ENCODE data around the gene IDH3A. TPM values are rescaled to one million over a fixed set of nuclear protein-coding genes. Genes with fewer than 3 reads are reported as not detected.

Gene IDH3A
- total and polyA plus RNA-seq, 8 donors: 35.8 to 81.1 (median 49.6) TPM

DNA sequence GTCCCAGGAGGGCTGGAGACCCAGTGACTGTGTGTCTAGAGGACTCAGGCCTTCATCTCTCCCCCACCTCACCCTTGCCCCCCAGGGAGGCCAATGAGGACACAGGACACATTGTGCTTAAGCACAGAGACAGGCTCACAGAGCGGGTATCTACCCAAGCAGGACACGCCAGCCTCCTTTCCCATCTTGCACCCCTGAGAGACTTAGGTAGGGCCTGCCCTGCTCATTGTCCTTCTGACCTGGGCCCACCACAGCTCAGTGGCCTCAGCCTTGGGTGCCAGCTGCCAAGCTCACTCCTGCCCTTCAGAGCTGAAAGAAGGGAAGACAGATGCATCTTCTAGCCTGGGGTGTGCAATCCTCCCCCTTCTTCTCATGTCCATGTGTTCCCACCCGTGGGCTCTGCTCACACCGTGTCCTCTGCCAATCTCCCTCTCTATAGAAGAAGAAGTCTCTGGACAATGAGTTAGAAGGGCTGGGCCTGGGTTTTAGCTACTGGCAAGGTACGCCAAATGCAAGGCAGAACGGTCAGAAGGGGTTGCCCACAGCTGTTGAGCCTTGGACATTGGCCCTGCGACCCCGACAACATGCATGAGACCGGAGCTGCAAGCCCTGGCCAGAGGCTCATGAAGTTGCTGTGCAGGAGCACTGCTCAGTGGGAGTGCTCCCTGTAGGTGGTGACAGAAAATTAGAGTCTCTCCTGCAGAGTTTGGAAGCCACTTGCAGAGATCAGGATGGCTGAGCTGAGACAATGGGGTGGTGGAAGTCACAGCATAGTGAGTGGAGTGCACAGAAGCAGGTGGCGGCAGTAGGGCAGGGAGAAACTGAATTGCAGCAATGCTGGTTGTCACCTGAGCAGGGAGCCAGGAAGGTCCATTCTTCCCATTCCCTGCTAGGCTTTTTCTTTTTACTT, 52.4 kb downstream of the IDH3A start:
- intact Hi-C loops (cut with DNase I): no loop called here
- Histone ChIP-seq H3K4me3 (no peak overlapping the region), H3K27ac (no peak overlapping the region), H3K27me3 (no peaks in the 10 kb centered on the region), H3K36me3 (no peaks in the 10 kb centered on the region), H3K4me1 (no peaks in the 10 kb centered on the region), H3K9me3 (no peaks in the 10 kb centered on the region)
- DNase-seq (no peak), ATAC-seq (no peak)
- TF ChIP-seq, protein P1, sequence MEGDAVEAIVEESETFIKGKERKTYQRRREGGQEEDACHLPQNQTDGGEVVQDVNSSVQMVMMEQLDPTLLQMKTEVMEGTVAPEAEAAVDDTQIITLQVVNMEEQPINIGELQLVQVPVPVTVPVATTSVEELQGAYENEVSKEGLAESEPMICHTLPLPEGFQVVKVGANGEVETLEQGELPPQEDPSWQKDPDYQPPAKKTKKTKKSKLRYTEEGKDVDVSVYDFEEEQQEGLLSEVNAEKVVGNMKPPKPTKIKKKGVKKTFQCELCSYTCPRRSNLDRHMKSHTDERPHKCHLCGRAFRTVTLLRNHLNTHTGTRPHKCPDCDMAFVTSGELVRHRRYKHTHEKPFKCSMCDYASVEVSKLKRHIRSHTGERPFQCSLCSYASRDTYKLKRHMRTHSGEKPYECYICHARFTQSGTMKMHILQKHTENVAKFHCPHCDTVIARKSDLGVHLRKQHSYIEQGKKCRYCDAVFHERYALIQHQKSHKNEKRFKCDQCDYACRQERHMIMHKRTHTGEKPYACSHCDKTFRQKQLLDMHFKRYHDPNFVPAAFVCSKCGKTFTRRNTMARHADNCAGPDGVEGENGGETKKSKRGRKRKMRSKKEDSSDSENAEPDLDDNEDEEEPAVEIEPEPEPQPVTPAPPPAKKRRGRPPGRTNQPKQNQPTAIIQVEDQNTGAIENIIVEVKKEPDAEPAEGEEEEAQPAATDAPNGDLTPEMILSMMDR (IDR thresholded peaks at IDR 0.05): no peak

DNA sequence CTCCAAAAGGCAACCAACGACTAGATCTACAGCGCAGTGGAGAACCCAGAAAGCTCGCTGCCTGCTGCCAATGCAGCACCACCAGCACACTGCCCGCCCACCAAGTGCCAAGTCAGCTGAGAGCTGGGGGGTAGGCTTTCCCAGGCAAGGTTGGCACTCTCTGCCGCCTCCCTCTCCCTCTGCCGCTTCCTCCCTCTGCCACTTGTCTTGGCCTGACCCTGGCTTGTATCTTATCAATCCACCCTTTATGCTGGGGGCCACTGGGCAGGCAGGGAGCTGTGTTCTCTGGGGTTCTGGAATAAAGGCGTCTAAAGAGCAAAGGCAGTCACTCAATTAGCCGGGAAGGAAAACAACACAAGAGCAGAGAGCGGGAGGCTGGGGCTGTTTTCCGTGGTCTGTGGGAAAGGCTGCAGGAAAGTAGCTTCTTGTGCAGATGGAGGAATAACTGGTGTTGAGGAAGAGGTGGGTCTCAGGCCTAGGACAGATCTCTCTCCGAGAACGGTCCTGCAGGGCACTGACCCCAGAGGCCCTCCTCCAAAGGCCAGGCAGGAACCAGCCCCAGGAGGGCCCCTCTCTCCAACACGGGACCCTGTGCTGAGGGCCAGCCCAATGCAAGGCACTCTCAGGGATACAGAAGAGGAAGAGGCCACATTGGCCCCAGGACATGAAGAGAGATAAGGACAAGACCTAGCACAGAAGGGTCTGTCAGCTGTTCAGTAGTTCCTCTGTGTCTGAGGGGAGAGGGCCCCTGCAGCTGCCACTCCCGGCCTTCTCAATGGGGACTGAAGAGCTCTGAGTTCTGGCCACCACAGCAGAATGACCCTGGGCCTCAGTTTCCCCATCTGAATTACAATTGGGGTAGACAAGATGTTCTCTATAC, 54.4 kb downstream of the IDH3A start:
- TF ChIP-seq, protein P1 (IDR thresholded peaks at IDR 0.05): no peak
- no peaks in the 10 kb centered on the region for H3K9me3 ChIP-seq
- no peaks in the 10 kb centered on the region for H3K4me1 ChIP-seq
- no peaks in the 10 kb centered on the region for H3K27me3 ChIP-seq
- no peak overlapping the region for H3K4me3 ChIP-seq
- no peak for DNase-seq
- H3K36me3 ChIP-seq: no peaks in the 10 kb centered on the region
- ATAC-seq: no peak
- intact Hi-C loops (cut with DNase I): no loop called here
- H3K27ac ChIP-seq: no peak overlapping the region

DNA sequence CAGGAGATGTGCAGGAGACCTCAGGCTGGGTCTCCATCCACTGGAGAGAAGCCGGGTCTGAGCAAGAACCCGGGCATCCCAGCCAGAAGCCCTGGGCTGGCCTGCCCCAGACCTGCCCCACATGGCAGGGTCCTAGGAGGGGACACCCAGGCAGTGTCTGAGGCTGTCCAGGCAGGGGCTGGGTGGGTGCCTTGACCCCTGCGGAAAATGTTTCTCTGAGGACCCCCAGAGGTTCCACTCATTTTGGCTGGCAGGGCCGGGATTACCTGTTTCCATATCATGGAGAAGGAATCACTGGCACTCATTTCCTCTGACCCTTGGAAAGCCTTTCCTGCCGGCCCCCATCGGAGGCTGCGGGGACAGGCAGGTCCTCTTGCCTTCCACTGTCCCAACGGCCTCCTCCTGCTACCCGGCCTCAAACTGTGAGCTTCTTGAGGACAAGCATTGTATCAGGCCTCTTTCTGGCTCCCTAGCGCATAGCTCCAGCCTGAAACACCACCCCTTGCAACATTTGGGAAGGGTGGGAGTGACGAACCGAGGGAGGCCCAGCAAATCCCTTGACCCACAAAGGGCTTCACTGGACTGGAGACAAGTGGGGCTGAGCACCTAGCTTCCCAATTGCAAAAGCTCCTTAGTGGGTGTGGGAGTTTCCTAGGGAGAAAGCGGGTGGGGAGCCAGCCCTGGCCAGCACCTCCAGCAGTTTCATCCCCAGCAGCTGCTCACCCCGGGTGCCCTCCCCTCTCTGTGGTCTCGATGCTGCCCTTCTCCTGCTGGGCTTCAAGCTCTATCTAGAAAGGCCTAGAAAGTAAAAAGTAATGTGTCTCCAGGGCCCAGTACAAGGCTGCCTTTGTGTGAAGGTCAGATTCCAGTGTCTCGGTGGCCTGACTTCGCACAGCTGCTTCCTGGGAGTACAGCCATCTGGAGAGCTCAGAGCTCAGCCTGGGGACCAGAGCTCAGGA, 55.5 kb downstream of the IDH3A start:
- Histone ChIP-seq H3K4me1 (no peaks in the 10 kb centered on the region), H3K9me3 (no peaks in the 10 kb centered on the region), H3K27me3 (no peaks in the 10 kb centered on the region), H3K4me3 (no peak overlapping the region), H3K36me3 (no peaks in the 10 kb centered on the region), H3K27ac (no peak overlapping the region)
- ATAC-seq (peak; percentile 11), DNase-seq (peak in 1 of 4 donors; percentile 34)
- intact Hi-C loops (cut with DNase I): no loop called here
- TF ChIP-seq, protein P1 (IDR thresholded peaks at IDR 0.05): no peak

DNA sequence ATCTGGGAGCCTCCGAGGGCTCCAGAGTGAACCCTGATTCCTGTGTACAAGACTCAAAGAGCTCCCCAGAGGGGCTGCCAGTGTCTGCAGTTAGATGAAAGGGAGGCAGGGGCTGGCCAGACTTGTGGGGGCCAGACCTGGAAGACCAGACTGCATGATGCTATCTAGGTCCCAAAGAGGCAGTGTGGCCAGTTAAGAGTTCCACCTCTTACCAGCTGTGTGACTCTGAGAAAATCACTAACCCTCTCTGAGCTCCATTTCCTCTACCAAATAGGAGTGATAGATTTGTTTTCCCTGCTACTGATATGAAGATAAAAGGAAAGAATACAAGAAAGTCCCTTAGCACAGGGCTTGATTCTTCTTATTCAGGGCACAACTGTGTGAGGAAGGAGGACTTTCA, 56.2 kb downstream of the IDH3A start:
- Histone ChIP-seq H3K27ac (no peak overlapping the region), H3K4me3 (no peak overlapping the region), H3K27me3 (no peaks in the 10 kb centered on the region), H3K4me1 (no peaks in the 10 kb centered on the region), H3K9me3 (no peaks in the 10 kb centered on the region), H3K36me3 (no peaks in the 10 kb centered on the region)
- intact Hi-C loops (cut with DNase I): no loop called here
- TF ChIP-seq, protein P1 (IDR thresholded peaks at IDR 0.05): no peak
- DNase-seq (no peak), ATAC-seq (no peak)
